GM21390 (cell line): Measurements from ENCODE around the gene STAB2.
"Not testable (repeated sequence)": the region's sequence is repeated elsewhere in the genome, so short reads cannot be mapped to it uniquely, and the experiment has no call there.

Experiments
- ATAC-seq: cut with Tn5 transposase; IDR thresholded peaks from one replicate; pipeline ENCODE4 v1.9.1; 2021; ENCODE audit not compliant: unreplicated experiment

STAB2 gene

DNA sequence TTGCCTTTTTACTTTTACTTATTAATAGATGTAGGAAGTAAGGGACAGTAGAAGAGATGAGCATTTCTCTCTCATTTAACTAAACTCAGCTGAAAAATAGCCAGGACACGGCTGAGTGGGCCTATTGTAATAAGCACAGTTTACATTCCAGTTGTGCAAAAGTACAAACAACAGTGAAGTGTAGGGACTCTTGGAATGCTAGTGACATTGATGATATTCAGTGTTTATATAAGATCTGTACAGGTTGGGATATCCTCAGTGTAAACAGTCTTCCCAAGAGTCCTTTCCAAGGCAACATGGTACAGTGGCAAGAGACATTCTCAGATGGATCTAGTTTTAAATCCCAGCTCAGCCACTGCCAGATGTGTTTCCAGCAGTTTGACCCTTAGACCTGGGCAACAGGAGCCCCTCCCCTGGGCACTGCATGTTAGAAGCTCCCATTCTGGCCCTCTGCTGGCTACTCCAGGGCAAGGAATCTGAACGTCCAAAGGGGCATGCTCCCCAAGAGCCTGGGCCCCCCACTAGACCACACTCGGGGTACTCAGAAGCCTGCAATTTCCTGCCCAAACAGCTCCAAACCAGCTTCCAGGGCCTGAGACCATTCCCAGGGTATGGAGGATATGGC lies 55.3 kb downstream of the STAB2 start:
- ATAC-seq, result no peak

DNA sequence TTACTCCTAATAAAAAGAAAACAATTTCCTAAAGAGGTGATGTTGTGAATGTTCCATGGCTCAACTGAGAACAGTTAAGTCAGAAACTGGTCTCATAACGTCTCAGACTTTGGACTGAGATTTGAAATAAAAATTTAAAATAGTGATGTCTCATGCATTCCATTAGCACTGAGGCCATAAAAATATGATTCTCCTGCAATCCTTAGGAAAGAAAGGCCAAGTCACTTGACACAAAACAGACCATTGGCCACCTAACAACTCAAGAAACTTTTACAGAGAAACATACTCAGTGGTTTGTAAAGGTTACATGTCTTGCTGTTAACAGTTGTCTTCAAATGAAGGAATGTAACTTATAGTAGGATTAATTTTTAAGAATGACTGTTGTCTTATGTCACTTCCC lies 58.1 kb downstream of the STAB2 start:
- no peak for ATAC-seq

DNA sequence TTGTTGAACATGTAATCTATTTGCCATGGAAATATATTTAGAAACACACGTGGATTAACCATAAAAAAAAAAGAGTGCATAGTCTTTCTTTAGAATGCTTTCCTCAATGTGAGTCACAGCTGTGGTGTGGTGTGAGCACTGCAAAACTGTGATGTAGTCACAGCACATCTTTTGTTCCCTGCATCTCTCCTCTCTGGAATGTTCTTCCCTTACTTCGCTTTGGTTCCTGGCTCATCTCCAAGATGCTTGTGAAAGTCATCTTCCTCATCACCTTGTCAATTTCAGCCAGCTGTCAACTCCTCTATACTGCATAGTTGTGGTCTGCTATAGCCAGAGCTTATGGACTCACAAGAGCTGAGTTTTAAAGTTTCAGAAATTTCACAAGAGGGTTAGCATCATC lies 60.2 kb downstream of the STAB2 start:
- ATAC-seq, result no peak

DNA sequence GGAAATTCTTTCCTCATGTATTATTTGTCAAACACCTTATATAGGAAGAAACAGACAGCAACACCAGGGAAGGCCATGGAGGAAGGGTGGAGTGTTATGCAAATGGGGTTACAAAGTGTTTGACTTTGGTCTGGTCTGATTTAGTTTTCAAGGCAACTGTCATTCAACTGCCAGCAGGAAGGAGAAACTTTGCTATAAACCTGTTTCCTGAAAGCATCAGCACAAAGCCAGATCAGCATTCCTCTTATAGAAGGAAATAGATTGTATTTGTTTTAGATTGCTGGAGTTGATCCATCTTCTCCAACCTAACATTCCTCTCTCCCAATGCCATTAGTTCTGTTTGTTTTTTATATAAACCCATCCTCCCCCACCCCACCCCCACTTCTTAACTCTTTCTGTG lies 65.7 kb downstream of the STAB2 start:
- no peak for ATAC-seq

DNA sequence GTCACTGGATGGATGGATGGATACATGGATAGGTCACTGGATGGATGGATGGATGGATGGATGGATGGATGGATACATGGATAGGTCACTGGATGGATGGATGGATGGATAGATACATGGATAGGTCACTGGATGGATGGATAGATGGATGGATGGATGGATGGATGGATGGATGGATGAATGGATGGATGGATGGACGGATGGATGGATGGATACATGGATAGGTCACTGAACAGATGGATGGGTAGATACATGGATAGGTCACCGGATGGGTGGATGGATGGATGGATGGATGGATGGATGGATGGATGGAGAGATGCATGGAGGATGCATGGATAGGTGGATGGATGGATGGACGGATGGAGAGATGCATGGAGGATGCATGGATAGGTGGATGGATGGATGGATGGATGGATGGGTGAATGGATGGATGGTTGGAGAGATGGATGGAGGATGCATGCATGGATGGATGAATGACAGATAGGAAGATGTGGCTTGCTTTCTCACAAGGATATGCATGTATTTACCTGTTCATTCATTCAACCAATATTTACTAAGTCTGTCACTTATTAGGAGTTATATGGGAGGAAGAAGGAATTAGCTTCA lies 66.6 kb downstream of the STAB2 start:
- not testable (repeated sequence) for ATAC-seq

DNA sequence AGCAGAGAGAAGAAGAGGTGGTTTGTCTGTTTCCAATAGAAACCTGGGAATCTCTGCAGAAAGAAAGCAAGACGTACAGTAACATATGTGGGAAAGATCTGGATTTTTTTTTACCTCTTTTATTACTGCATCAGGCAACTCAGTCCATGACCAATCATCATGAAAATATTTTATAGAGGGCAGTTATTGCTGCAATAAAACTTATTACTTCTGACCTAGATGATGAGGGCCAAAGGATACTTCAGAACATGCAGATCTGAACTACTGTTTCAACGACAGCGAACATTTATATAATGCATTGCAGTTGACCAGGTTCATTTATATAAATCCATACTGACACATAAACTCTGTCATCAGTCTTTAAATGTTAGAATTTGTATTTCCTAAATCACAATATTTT lies 67.7 kb downstream of the STAB2 start:
- no peak for ATAC-seq

DNA sequence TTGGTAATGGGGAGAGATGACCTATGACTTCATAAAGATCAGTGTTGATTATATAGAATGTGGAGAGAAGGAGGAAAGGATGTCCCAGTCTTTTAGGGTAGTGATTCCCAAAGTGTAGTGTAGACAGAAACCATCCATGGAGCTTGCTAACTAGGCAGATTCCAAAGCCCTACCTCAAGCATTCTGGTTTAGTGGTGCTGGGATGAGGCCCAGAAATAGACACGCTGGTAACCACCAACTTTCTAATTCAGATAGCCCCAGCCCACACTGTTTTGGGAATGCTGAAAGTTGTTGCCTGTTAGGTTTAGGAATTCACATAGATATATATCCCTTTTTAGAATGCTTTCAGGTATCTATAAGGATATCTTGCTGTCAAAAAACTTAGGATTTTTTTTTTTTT lies 69.2 kb downstream of the STAB2 start:
- ATAC-seq, result no peak

DNA sequence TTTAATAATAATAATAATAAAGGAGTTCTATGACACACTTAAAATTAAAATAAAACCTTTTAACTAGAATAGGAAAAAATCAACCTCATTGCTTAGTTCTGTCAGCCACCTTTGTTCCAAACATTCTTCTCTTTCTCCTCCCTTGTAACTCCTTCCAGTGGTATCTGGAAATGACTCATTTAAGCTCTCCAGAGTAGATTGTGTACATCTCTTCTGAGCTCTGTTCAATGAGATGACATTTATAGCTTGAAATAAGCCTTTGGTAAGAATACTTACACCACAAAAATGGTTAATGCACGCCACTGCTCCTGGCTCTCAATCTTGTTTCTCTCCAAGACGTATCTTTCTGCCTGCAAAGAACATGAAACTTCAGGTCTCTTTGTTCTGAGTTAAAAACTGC lies 70.3 kb downstream of the STAB2 start:
- no peak for ATAC-seq

DNA sequence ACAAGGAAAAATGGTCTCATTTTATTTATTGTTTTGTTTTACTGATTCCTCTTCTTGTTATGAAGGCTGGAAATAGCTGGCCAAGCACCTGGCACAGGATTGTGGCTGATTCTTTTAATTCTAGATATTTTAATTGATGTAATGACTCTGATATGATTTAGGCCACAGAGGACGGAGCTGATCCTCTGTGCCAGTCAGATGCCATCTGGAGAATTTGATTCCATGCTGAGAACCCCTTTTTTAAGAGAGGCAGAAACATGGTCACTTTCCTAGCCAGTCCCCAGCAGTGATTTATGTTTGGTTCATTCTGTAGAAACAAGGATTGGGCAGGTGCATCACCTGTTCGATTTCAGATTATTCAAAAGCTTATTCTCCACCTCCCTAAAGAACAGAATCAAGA lies 77.6 kb downstream of the STAB2 start:
- no peak for ATAC-seq

DNA sequence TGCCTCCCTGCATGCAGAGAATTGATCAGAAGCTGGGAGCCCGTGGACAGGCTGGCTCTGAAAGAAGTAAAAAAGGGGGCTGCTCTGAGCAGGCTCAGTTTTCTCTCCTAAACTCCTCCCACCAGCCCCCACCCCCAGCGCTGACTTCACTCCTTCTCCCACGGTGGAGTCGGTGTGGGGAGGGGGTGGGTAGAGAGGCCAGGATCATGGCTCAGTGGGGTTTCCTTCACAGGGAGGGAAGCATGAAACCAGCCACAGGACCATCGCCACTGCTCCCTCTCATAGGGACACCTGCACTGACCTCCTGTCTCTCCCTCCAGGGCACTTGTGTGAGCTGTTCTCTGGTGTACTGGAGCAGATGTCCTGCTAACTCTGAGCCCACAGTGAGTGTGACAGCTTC lies 78.9 kb downstream of the STAB2 start:
- no peak for ATAC-seq

DNA sequence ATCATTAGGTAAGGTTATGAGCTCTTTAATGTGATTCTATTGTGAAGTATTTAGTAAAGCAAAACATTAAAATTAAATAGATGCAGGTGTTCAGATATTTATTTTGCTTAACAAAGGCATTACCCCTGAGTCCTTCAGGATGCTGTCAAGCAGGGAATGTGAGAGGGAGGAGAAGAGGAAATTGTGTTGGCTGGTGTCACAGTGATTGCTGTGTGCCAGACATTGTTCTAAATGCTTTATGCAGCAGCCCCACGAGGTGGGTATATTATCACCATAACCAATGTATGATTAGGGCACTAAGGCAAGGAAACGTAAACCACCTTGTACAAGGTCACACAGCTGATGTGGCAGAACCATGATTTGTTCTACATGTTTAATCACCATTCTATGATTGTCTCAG lies 80.1 kb downstream of the STAB2 start:
- no peak for ATAC-seq

DNA sequence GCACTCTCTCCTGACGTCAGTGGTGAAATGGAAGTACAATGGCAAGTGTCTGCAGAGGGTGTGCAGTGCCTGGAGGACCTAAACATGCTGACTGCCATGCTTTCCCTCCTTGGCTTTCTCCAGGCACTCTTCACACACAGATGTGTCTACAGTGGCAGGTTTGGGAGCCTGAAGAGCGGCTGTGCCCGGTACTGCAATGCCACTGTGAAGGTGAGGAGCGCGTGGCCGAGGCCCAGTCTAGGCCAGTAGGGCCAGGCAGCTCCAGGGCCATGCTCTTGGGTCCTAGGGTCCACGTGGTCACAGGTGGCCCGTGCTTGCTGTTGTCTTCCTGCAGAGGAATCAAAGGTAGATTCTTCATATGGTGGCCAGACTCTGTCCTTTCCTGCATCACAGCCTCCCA lies 81.4 kb downstream of the STAB2 start:
- ATAC-seq, result no peak

DNA sequence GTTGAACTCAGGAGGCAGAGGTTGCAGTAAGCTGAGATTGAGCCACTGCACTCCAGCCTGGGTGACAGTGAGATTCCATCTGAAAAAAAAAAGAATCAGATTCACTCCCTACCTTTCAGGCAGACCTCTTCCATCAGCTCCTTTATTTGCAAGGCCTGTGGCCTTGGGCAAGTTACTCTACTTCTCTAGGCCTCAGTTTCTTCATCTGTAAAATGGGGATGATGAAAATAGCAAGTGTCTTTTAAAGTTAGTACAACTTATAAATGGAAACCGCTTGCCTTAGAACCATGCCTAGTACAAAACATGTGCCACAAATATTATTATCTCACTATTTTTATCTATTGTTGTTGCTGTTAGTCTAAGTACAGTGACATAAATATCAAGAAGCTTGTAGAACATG lies 84.3 kb downstream of the STAB2 start:
- no peak for ATAC-seq

DNA sequence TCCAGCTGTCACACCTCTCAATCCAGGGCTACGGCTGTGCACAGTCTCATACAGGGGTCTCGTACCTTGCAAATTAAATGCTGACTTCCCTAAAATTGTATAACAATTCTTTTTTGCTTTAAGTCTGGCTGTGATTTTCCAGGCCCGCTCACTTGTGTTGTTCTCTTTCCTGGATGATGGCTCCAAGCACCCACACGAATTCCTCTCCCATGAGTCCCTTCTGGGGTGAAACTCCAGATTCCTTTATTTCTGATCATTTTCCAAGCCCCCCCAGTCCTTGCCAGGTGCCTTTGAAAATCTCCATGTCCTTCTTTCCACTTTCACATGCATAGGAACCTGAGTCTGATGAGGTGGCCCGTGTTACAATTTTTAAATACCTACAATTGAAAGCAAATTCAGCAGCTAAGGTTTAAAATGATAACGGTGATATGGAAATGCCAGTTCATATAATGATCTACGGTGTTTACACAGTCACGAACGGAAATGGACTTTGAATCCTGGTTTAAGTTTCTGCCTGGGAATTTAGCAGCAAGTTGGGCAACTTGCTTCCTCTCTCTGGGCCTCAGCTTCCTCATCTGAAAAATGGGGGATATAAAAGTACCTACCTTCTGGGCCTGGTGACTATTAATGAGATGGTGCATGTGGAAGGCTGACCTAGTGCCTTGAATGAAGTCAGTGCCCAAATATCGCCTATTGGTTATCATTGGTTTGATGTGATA lies 85.5 kb downstream of the STAB2 start:
- ATAC-seq, result no peak

DNA sequence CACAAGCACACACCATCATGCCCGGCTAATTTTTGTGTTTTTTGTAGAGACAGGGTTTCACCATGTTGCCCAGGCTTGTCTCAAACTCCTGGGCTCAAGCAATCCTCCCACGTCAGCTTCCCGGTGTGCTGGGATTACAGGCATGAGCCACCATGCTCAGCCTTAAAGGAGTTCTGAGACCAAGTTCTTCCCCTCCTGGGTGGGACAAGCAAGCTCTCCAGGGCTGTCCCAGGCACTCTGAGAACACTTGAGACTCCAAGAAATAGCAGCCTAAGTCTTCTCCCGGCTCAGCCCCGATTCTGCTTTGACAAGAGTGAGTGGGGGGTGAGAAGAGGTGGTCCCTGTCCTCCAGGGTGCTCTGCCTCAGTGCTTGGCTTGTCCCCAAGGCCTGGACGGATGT lies 86.4 kb downstream of the STAB2 start:
- no peak for ATAC-seq

DNA sequence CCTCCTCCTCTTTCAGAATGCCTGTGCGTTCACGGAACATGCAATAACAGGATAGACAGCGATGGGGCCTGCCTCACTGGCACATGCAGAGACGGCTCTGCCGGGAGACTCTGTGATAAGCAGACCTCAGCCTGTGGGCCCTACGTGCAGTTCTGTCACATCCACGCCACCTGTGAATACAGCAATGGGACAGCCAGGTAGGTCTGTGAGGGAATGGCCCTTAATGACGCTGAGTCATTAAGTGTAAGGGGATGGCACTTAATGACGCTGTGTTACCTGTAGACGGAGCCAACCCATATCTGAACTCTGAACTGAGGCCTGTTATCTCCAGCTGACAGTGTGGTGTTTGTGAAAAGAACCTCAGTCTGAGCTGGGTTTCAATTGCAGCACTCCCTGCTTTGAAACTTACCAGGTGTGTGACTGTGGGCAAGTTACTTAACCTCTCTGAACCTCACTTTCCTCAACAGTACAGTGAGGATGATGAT lies 86.9 kb downstream of the STAB2 start:
- ATAC-seq, result no peak

DNA sequence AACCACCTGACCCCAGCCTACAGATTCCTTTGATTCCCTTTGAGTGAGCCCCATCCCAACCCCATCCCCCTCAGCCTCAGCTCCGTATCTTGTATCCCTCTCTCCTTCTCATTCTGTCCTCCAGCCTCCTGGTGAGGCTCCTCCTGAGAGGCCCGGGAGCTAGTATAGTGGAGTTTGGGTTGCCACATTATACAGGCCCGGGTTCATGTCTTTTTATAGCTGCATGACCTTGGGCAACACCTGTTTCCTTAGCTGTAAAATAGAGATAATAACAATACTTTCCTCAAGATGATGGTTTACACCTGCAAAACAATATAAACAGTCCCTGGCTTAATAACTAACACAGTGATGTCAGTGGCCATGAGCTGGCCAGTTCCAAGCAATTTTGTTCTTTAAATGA lies 89.8 kb downstream of the STAB2 start:
- no peak for ATAC-seq

DNA sequence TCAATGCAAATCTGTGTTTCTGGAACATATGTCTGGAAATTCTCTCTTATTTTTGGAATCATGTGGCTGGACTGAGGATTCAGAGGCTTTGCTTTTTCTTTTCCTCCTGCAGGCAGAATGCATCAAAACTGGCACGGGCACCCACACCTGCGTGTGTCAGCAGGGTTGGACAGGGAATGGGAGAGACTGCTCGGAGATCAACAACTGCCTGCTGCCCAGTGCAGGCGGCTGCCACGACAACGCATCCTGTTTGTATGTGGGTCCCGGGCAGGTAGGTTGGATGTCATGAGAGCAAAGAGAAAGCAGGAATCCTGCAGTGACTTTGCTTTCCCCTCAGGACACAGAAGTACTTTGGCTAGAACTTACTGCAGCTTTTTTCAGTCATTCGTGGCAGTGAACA lies 90.3 kb downstream of the STAB2 start:
- ATAC-seq, result no peak

DNA sequence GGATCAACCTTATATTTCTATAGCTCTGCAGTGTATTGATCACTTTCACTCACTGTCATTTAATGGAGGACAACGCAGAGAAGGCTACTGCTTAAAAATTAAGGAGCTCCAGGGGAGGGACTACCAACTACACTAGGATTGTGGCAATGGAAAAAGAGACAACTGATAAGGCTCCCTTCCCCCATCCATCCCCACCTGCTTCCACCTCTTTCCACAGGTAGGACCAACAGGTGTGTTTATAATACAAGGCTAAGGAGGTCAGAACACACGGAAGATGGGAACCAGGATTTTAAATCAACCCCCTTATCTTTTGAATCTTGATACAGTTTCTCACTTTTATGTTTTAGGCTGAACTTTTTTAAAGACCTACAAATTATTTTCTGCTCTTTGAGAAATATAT lies 90.8 kb downstream of the STAB2 start:
- no peak for ATAC-seq

DNA sequence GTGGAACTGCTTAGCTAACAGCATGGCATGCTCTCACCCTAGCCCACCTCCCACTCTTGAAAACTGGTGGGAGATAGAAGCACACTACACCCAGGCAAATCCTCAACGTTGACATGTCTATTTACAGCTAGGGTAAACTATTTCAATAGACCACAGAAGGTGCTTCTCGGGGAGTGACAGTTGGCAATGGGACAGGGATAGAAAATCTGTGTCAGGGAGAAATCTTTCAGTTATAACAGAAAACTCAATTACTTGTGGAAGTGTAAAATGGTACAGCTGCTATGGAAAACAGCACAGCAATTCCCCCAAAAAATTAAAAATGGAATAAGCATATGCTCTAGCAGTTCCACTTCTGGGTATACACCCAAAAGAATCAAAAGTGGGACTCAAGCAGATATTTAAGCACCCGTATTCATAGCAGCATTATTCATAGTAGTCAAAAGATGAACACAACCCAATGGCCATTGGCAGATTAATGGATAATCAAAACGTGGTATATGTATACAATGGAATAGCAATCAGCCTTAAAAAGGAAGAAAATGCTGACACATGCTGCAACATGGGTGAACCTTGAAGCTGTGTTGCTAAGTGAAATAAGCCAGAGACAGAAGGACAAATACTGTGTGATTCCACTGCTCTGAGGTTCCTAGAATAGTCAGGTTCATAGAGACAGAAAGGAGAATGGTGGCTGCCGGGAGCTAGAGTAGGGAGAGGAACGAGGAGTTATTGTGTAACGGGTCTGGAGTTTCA lies 92.5 kb downstream of the STAB2 start:
- ATAC-seq, result no peak

DNA sequence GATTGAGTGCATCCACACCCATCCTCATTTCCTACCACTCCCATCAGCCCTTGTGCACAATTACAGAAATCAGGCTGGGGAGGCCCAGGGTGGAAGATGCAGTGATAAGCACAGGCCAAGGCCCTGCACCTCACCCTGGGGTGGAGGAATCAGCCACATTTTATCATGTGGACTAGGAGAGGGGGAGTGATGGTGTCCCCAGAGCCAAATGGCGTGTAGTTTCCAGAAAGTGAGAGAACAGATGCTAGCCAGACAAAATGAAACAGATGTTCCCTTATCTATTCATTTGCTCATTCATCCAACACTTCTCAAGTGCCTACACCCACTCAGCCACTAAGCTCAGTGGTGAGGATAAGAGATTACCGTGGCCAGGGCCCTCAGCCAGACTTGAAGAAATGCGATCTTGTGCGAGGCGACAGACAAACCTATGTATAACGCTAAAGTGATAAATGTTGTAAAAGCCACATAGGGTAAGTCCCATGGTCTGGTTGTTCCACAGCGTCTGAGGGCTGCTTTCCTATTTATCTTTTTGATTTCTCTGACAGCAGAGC lies 93.6 kb downstream of the STAB2 start:
- ATAC-seq, result no peak

DNA sequence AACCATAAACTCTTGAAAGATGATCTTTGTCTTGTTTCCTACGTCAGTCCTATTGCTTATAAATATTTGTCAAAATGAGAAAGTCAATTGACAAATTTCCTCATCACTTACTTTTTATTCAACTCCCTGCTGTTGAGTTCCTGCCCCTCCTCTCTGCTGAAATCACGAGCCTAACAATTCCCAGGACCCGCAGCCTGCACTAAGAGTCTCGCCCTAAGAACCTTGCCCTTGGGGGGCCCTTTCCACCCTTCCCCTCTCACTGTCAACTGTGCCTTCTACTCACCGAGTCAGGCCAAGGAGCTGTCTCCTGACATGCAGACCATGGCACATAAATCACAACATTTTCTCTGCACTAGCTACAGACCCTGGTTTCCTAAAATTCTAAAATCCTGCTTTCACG lies 99.0 kb downstream of the STAB2 start:
- ATAC-seq, result no peak
